HL-60/S4 treated with phorbol 12-myristate 13-acetate at 8.2 ng/mL for 4 days and 3 days (cell line): ENCODE measurements around the gene MID1.

Experiments
- in situ Hi-C: fragments of 300-500 bp; cut with MboI; formaldehyde crosslinking; loops from 2 replicates; pipeline ENCODE4 v1.15.0; 2022; ENCODE audit warnings: low sequenced_read_pairs

The MID1 gene

DNA sequence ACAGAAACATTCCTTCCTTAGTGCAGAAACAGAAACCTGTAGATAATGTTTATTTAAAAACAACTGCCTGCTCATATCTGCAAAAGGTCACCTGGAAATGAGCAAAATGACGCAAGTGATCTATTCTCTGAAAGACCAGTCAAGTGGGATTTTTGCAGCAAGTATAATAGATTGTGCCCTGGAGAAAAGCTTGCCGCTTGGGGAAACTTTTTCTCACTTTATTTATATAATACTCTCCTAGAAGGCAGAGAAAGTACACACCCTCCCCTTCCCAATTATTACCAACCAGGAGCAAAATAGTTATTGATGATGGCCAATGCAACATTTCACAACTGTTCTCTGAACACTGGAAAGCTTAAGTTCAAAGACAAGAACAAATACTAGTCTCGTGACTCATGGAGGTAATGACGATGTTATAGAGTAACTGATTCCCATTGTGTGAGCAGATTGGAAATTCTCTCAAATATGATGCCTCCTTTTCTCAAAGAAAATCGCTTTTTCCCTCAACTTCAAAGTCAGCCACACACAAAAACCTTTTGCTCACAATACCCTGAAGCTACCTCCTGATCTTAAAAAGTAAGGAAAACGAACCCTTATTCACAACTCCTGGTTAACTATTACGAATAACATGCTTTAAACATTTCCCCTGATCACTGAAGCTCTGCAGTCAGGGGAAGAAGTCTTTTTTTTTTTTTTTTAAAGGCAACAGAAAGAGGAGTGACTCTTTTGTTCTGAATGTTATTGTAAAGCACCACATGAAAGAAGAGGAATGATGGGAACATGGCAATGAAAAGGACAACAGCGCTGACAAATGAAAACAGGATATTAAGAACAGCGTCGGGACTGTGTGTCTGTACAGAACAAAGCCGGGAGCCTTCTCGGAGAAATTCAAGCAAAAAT lies 41.0 kb downstream of the MID1 start:
- in situ Hi-C loops: no loop called here

GRCh38 chrX:10578527-10578926 lies 41.9 kb downstream of the MID1 start:
- in situ Hi-C loops: no loop called here

DNA sequence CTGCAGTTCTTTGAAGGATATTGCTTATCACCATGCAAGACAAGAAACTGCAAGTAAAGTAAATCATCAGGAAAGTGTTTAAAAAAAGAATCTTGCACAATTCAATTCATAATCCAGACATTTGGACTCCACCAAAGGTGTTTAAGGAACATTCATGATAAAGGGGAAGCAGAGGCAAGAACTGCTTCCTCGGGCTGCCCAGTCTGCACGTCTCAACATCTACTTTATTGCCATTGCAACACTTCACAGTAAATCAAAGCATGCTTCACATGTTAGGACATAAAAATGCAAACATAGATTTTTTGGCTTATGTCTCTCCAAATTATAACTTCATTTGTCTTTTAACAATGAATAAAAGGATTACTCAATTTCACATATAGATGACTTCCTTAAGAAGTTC lies 42.5 kb downstream of the MID1 start:
- in situ Hi-C loops: no loop called here

GRCh38 chrX:10576777-10577447 lies 43.5 kb downstream of the MID1 start:
- in situ Hi-C loops: no loop called here

DNA sequence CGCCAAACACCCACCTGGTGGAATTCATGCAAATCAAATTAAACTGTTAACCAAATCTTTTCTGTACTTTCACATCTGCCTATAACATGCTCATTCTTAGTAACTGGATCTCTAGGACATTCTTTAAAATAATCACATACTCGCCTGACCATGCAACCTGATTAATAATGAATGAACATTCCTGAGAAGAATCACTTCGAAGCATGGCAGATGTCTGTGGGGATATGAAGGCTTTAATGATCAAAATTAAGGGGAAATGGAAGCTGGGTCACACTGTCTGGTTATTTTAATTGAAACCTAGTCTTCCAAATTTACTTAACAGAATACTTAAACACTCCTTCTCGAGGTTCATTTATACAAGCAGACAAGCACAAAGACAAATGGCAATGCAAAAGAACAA lies 44.2 kb downstream of the MID1 start:
- in situ Hi-C loops: no loop called here

DNA sequence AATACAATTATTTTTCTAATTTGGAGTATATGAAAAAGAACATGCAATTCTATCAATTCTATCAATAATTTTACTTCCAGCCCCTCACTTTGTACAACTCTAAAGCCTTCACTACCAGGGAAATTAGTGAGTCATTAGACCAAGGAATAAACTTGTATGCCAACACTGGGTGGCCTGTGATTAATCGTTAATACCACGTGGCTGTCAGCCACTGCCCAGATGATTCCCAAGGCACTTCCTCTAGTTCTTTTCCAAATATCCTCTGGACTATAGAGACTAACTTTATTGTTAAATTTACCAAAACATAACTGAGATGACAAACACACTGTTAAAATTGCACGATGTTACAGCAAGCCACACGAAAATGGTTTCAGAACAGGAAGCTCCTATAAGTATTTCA lies 45.7 kb downstream of the MID1 start:
- in situ Hi-C loops: no loop called here

GRCh38 chrX:10571260-10571659 lies 49.1 kb downstream of the MID1 start:
- in situ Hi-C loops: no loop called here

GRCh38 chrX:10570601-10571000 lies 49.8 kb downstream of the MID1 start:
- in situ Hi-C loops: no loop called here

DNA sequence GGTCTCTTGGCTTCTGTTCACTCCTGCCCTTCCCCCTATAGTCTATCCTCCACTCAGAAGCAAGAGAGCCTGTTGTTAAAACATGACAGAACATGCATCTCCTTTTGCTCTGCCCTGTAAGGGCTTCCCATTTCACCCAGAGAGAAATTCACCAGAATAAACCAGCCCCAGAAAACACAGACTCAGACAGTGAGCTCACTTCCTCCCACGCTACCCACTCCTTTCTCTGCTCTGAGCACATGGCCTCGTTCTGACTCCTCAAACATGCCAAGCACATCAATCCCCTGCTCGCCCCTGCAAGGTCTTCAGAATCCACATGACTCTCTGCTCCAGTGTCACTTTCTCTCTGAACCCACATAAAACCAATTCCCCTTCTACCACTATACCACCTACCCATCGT lies 50.4 kb downstream of the MID1 start:
- in situ Hi-C loops: no loop called here

- in situ Hi-C loops: no loop called here
These were observed 52.0 kb downstream of the MID1 start for GRCh38 chrX:10568428-10568827.

GRCh38 chrX:10567136-10567535 lies 53.2 kb downstream of the MID1 start:
- in situ Hi-C loops: no loop called here

- in situ Hi-C loops: no loop called here
These were observed 53.7 kb downstream of the MID1 start for GRCh38 chrX:10566716-10567097.

DNA sequence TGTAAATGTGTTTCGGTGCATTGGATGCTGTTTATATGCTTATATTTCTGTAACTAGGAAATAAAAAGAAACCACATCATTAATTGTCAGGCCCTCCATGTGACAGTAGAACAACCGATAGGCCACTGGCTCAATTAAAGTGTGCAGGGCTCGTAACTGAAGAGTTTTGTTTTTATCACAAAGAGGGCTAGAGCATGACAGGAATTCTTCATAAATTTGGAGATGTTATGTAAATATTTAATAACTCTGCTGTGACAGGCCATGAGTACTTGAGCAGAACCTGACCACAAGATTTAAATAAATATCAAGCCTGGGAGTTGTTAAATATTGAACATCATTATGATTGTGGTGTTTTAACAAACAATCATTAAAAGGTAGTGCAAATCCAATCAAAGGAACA lies 55.9 kb downstream of the MID1 start:
- in situ Hi-C loops: no loop called here

GRCh38 chrX:10557166-10557565 lies 63.2 kb downstream of the MID1 start:
- in situ Hi-C loops: no loop called here

DNA sequence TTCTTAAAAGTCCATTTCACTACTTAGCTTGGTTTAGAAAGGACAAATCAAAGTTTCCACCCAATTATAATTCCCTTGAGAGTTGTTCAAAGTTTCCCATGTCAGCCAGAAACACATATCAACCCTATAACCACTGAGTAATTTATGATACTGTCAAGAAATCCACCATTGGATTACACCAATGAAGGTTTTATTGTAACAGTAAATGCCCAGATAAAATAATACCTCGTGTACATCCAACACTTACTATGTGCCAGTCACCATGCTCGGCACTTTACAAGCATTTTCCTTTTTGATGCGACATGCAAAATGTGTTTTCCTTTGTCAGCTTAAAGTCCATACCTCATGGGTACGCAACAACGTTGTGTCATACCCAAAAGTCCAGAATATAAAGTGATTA lies 64.0 kb downstream of the MID1 start:
- in situ Hi-C loops: no loop called here

GRCh38 chrX:10555846-10556245 lies 64.5 kb downstream of the MID1 start:
- in situ Hi-C loops: no loop called here

DNA sequence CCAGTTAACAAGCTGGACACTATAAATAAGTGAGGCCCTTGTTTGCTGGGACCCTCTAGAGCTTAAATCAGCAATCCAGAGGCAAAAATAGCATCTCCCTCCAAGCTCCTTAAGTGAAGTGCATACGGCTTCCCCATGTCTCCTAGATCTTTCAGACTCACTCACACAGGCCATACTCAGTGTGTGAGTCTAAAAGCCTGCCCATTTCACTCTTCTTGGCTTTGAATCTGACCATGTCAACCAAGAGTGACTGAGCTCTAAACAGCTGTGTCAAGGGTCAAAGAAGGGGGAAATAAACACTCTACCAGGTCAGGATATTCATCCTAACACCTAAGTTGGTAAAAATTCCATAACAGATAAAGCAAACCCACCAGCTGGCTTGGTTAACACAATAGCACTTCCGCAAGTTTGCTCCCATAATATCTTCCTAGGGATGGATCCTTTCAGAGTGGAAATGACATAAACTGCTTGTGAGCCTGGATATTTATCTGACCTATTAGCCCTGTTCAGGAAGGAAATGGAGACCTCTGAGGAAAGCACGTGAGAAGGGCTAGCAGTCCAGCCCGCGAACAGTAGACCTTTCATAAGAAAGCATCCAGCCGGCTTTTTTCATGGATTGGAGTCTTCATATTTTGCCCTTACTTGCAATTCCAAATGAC lies 65.6 kb downstream of the MID1 start:
- in situ Hi-C loops: no loop called here

GRCh38 chrX:10549280-10549679 lies 71.1 kb downstream of the MID1 start:
- in situ Hi-C loops: no loop called here

- in situ Hi-C loops: no loop called here
These were observed 71.7 kb downstream of the MID1 start for GRCh38 chrX:10548688-10549087.

- in situ Hi-C loops: no loop called here
These were observed 74.5 kb downstream of the MID1 start for GRCh38 chrX:10545882-10546281.

- in situ Hi-C loops: no loop called here
These were observed 77.8 kb downstream of the MID1 start for GRCh38 chrX:10542586-10542985.

DNA sequence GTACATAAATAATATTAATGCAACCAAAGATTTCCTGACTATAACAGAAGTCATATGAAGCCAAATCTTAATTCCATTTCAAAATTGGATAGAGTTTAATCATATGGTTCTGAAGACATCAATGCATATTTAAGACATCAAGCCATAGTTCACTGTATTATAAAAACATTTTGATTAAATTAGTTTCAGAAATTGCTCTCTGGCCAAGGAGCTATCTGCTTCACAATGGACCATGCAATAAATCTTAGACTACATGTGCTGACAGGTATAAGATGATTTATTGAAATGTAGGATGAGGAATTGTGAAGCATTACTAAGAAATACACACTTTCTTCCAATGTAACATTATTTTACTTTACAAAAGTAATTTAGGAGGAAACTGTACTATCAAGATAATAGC lies 81.6 kb downstream of the MID1 start:
- in situ Hi-C loops: no loop called here
